GM12892 (cell line): ENCODE results near the gene CDH16.
"Not testable (repeated sequence)": the region's sequence is repeated elsewhere in the genome, so short reads cannot be mapped to it uniquely, and the experiment has no call there.

Source experiments
- DNase-seq: peaks from one replicate; pipeline ENCODE4 v3.0.0; 2011; ENCODE audit not compliant: insufficient read length
- FAIRE-seq: peaks from 2 replicates; lab custom pipeline; 2011; peaks lifted over from hg19 to GRCh38; lab: Jason Lieb, UNC
- POLR2A ChIP-seq: IDR thresholded peaks from 2 replicates; pipeline ENCODE4 v1.6.1; 2011; ENCODE audit warnings: low read depth, low read length, control low read depth
- POLR2AphosphoS5 ChIP-seq: IDR thresholded peaks from 2 replicates; pipeline ENCODE4 v1.6.1; 2011; ENCODE audit warnings: low read depth, low read length, control low read depth
- TAF1 ChIP-seq: IDR thresholded peaks from 2 replicates; pipeline ENCODE4 v1.6.1; 2011; ENCODE audit warnings: low read depth, mild to moderate bottlenecking, control low read depth, low read length, borderline replicate concordance

The CDH16 gene

DNA sequence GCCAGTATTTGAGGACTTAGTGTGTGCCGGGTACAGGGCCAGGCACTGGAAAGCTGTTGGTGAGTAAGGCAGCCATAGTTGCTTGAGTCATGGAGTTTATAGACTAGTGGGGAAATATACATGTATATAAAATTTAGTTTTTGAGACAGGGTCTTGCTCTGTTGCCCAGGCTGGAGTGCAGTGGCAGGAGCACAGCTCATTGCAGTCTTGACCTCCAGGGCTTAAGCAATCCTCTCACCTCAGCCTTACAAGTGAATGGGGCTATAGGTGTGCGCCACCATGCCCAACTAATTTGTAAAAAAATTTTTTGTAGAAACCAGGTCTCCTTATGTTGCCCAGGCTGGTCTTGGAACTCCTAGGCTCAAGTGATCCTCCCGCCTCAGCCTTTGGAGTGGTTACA lies 36.0 kb downstream of the CDH16 start:
- FAIRE-seq (no peak), DNase-seq (no peak)
- TF ChIP-seq TAF1 = no peak
- TF ChIP-seq POLR2A = no peak
- no peak for TF ChIP-seq POLR2AphosphoS5

DNA sequence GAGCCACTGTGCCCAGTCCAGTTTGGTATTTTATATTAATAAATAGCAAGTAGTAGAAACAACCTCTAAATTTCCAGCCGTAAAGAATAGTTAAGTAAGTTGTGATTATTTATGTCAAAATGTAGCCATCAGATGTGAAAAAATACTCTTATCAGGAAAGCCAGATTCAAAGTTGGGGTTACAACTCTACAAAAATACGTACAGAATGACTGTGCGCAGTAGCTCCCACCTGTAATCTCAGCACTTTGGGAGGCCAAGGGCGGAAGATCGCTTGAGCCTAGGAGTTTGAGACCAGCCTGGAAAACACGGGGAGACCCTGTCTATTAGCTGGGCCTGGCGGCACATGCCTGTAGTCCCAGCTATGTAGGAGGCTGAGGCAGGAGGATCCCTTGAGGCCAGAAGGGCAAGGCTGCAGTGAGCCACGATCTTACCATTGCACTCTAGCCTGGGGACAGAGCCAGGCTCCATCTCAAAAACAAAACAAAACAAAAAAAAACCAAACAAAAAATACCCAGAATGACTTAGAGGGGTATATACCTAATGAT lies 36.6 kb downstream of the CDH16 start:
- FAIRE-seq (peak; percentile 5), DNase-seq (no peak)
- no peak for TF ChIP-seq POLR2AphosphoS5
- no peak for TF ChIP-seq TAF1
- no peak for TF ChIP-seq POLR2A

DNA sequence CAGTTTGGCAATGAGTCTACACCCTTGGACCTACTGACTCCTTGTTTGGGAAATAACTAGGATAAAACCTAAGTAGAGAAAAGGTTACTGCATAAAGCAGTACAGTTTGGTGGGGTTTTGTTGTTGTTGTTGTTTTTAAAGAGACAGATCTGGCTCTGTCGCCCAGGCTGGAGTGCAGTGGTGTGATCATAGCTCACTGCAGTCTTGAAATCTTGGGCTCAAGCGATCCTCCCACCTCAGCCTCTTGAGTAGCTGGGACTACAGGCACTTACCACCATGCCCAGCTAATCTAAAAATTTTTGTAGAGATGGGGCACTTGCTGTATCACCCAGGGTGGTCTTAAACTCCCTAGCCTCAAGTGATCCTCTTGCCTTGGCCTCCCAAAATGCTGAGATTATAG lies 37.1 kb downstream of the CDH16 start:
- DNase-seq = no peak
- FAIRE-seq = no peak
- TF ChIP-seq POLR2A = no peak

DNA sequence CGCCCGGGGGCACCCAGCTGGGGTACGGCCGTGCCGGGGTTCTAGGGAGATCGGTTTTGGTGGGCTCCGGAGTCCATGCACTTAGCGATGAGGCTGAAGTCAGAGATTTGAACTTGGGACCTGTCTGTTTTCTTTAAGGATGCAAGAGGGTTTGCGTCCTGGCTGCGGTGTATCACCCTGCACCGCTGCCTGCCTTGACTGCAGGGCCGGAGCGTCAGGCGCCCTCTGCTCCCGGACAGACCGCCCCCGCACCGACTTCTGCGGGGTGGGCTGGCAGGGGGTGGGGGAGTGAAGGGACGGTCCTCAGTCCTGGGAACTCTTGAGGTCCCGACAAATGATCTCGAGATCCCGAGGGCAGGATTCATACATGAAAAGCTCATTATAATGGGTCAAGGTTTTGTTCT lies 37.7 kb downstream of the CDH16 start:
- DNase-seq (no peak), FAIRE-seq (no peak)
- no peak for TF ChIP-seq TAF1
- no peak for TF ChIP-seq POLR2AphosphoS5

DNA sequence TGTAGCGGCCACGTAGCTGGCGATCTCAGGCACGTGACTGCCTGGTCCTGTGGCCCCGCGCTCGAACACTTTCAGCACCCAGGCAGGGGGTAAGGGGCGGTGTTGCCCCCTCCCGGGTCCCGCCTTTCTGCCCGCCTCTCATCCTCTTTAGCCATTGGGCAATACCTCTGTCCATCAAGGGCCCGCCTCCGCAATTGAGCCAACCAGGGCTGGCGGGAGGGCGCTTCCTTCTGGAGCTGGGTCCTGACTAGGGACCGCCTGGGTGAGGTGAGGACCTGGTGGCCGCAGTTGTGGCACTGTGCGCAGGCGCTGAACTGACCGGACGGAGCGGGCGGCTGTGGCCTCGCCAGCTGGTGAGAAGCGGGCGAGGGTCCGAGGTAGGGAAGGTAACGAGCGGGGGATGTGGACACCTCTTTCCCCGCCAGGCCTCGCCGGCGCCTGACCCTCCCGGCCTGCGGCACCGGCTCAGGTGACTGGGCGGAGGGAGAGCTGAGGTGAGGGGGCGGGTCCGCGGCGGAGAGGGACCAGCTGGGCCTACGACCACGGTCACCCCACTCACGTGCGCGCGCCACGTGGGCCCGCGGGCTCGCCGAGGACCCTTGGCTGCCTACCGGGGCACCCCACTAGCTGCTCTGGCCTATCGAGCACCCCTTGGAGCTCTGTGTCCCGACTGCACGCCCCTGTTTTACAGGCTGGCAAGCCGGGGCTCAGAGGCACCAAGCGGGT lies 38.2 kb downstream of the CDH16 start, which contains the start of gene PDP2:
Gene PDP2 (plus strand): TSS at position 228 of the 726 bp plus-strand sequence. CDS start 3,770 bp downstream, outside the sequence.
- TF ChIP-seq TAF1 = 0 out of 2 replicates have a peak, but pooled peaks have one; percentile 27
- peak; percentile 67; the same call in 1 of the 2 replicates for TF ChIP-seq POLR2A
- TF ChIP-seq POLR2AphosphoS5 = no peak
- FAIRE-seq (peak; percentile 92), DNase-seq (peak; percentile 82)

DNA sequence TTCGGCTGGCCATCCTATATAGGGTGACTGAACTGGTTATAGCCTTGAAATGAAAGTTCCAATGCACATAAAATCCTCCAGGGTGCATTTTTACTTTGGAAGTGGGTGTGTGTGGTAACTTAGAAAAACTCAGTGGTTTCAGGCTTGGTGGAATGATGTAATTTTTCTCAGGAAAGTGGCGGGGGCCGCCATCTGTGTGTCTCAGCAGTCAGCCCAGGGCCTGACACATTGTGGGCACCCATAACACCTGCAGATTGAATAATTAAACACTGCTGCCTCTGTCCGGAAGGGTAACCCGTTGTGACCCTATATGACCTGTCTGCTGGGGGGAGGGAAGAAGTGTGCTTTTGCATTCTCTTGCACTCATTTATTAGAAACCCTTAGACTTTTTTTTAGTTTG lies 40.6 kb downstream of the CDH16 start:
- no peak for TF ChIP-seq TAF1
- no peak for TF ChIP-seq POLR2A
- TF ChIP-seq POLR2AphosphoS5 = no peak
- DNase-seq = no peak
- FAIRE-seq = no peak

DNA sequence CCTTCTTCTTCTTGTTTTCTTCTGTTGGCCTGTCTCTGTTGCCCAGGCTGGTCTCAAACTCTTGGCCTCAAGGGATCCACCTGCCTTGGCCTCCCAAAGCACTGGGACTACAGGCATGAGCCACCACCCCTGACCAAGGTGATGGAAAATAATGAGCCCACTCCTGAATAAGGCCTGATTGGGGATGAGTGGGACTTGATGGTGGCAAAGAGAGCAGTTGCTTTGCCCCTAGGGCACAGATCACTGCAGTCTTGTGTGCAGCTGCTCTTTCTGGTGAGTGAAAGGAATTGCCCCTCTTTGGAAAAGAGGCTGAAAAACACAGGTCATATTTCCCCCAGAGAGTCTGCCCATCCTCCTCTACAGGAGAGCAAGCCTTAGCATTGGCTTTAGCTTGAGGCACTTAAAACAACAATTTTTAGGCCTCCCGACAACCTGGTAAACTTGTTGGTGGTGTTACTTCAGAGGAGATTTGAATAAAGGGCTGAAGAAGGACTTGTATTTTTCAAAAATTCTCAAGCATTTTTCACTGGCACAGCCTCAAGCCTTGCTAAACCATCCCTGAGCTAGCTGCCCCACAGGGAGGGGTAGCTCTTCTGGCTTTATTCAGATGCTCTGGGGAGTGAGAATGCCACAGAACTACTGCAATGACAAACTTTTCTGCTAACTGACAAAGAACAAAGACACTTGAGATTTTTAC lies 44.5 kb downstream of the CDH16 start:
- peak; percentile 63 for FAIRE-seq
- DNase-seq = no peak
- no peak for TF ChIP-seq POLR2A
- no peak for TF ChIP-seq TAF1
- TF ChIP-seq POLR2AphosphoS5 = no peak

DNA sequence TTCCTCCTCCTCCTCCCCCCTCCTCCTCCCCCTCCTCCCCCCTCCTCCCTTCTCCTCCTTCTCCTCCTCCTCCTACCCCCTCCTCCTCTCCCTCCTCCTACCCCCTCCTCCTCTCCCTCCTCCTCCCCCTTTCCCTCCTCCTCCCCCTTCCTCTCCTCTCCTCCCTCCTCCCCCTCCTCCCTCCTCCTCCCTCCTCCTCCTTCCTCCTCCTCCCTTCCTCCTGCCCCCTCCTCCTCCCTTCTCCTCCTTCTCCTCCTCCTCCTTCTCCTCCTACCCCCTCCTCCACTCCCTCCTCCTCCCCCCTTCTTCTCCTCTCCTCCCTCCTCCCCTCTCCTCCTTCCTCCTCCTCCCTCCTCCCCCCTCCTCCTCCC lies 45.0 kb downstream of the CDH16 start:
- DNase-seq (no peak), FAIRE-seq (no peak)
- no peak for TF ChIP-seq POLR2AphosphoS5
- no peak for TF ChIP-seq POLR2A
- no peak for TF ChIP-seq TAF1

DNA sequence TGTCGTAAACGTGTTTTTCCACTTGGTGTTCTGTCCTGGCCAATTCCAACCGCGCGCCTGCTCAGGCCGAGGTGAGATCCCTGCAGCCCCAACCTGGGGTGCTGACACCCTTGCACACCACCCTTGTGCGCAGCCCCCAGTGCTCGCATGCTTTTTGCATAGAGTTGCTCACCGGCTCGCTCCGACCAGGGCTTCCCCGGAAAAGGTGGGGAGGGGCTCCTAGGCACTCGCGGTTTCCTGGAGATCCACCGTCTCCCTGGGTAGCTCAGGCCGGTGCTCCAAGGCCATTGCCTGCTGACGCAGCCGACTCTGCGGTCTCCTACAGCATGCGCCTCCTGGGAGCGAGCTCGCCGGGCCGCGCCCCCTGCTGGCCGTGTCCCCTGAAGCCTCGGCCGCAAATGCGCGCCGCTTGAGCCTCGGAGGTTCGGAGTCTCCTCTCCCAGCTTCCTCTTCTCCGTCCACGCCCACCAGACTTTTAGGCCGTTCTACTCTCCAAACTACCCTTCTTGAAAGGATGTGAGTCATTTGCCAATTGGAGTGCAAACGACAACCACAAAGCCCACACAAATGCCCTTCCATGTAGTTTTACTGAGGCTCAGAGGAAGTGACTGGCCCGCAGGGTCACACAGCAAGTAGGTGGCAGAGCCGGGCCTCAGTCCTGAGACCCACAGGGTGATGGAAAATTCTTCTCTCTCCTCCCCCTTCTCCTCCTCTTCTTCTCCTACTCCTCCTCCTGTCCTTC lies 45.6 kb downstream of the CDH16 start:
- FAIRE-seq = peak; percentile 90
- DNase-seq = peak; percentile 88
- TF ChIP-seq POLR2AphosphoS5 = no peak
- TF ChIP-seq POLR2A = no peak
- no peak for TF ChIP-seq TAF1

DNA sequence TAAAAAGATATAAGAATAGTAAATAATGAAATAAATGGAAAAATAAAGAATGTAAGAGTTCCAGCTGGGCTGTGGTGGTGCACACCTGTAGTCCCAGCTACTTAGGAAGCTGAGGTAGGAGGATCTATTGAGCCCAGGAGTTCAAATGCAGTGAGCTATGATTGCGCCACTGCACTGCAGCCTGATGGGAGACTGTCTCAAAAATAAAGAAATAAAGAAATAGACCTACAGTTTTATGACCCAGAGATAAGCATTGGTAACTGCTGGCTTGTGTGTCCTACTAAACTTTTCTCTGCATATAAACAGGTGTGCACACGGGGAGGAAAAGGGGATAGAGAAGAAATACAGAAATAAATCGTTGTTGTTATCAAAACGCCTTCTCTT lies 46.1 kb downstream of the CDH16 start:
- DNase-seq = no peak
- TF ChIP-seq POLR2AphosphoS5 (no peak), POLR2A (no peak), TAF1 (no peak)
- no peak for FAIRE-seq

DNA sequence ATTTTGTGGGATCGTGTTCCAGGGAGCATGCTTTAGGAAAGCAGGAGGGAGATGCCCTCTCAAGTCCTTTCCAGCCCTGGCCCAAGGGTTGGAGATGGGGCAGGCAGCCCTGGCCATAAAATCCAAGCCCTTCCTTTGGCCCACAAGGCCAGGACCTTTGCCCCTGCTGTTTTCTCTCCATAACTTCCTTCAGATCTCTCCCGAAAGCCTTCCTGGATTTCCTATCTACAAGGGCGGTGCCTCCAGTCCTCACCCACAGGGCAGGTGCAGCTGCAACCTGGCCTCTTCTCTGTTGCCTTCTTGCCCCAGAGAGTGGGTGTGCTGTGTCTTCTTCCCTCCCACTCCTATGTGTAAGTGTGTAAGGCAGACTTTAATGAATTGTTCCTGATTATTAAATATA lies 46.8 kb downstream of the CDH16 start:
- TF ChIP-seq POLR2A (no peak), TAF1 (no peak), POLR2AphosphoS5 (no peak)
- no peak for DNase-seq
- FAIRE-seq = no peak

DNA sequence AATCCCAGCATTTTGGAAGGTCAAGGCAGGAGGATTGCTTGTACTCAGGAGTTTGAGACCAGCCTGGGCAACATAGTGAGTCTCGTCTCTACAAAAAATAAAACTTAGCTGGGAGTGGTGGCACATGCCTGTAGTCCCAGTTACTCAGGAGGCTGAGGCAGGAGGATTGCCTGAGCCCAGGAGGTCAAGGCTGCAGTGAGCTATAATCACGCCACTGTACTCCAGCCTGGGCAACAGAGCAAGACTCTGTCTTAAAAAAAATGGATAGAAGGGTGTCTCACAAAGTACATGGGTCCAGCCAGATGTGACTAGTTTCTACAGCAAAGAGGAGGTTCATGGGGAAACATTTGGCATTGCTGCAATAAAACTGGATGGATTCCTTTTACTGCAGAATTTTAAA lies 47.3 kb downstream of the CDH16 start:
- not testable (repeated sequence) for DNase-seq, FAIRE-seq
